Mucosa of descending colon (tissue), 3 donors: ENCODE data around the gene FBXW11. TPM values are rescaled to one million over a fixed set of nuclear protein-coding genes. Genes with fewer than 3 reads are reported as not detected.
"Not testable (repeated sequence)": the region's sequence is repeated elsewhere in the genome, so short reads cannot be mapped to it uniquely, and the experiment has no call there.

Experiments used
- ATAC-seq: fragments of 200-7000 bp; cut with Tn5 transposase; one replicate; pipeline ENCODE4 v1.9.1; 2020; ENCODE audit warnings: mild to moderate bottlenecking, moderate library complexity
- DNase-seq, 3 donors: peaks; one replicate each; pipeline ENCODE4 v3.0.0-alpha.2; 2020
- H3K36me3 ChIP-seq: fragments of 200-600 bp; one replicate; pipeline ENCODE4 v1.8.0; 2021; ENCODE audit warnings: low read depth, mild to moderate bottlenecking
- H3K4me1 ChIP-seq: fragments of 200-600 bp; one replicate; pipeline ENCODE4 v1.8.0; 2021; ENCODE audit warnings: low read depth, mild to moderate bottlenecking
- H3K4me3 ChIP-seq: fragments of 200-600 bp; one replicate; pipeline ENCODE4 v1.8.0; 2021; ENCODE audit warnings: mild to moderate bottlenecking
- H3K9me3 ChIP-seq: fragments of 200-600 bp; one replicate; pipeline ENCODE4 v1.8.0; 2021; ENCODE audit warnings: mild to moderate bottlenecking
- intact Hi-C, 2 donors: fragments of 100-400 bp; cut with DNase I in 1 of 2; cut with micrococcal nuclease in 1 of 2; formaldehyde crosslinking; loops; one replicate each; pipeline versions ENCODE4 v1.11.0 to v1.11.1; 2022; cut with DNase I, micrococcal nuclease
- total RNA-seq, 3 donors: library from RNA; stranded (reverse); fragmentation: NEBNext Ultra II Directional in 2 of 3; extraction: Animal tissue kit (Norgen Biotek cat#: 25700) in 2 of 3; gene quantifications; one replicate each; pipeline versions ENCODE4 v1.2.1 to v1.2.4, GENCODE V29; 2021 to 2023
- TF ChIP-seq, protein P1 (sequence below): fragments of 200-600 bp; IDR thresholded peaks from one replicate; pipeline ENCODE4 v1.8.0; 2022; ENCODE audit warnings: antibody characterized with exemption, mild to moderate bottlenecking
- donor health status: DM: no; HTN: no; CAD: no; lungs with moderate emphysema.
- donor health status: DM: no; HTN: no; CAD: no.
- donor health status: DM: no; HTN: yes; CAD: no.

The FBXW11 gene
- total RNA-seq, 3 donors from 2014 or later: 37.2 to 50.2 (median 39.5) TPM

DNA sequence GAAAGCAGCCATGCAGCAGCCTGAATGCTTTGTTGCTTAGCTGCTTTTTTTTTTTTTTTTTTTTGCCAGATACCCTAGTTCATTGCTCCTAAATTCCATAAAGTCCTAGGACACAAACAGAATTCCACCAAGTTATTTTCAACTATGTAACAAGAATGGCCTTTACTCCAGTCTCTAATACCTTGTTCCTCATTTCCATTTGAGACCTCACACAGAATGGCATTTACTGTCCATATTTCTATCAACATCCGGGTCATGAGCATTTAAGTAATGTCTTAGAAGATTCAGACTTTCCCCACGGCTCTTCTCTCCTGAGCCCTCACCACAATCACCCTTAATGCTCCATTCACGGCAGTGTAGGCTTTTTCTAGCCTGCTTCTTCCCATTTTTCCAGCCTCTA is 31.7 kb upstream of the FBXW11 start:
- H3K4me3 ChIP-seq: no peak overlapping the region
- H3K36me3 ChIP-seq: no peaks in the 10 kb centered on the region
- DNase-seq (no peak), ATAC-seq (no peak)
- intact Hi-C loops: no loop called here
- TF ChIP-seq, protein P1, sequence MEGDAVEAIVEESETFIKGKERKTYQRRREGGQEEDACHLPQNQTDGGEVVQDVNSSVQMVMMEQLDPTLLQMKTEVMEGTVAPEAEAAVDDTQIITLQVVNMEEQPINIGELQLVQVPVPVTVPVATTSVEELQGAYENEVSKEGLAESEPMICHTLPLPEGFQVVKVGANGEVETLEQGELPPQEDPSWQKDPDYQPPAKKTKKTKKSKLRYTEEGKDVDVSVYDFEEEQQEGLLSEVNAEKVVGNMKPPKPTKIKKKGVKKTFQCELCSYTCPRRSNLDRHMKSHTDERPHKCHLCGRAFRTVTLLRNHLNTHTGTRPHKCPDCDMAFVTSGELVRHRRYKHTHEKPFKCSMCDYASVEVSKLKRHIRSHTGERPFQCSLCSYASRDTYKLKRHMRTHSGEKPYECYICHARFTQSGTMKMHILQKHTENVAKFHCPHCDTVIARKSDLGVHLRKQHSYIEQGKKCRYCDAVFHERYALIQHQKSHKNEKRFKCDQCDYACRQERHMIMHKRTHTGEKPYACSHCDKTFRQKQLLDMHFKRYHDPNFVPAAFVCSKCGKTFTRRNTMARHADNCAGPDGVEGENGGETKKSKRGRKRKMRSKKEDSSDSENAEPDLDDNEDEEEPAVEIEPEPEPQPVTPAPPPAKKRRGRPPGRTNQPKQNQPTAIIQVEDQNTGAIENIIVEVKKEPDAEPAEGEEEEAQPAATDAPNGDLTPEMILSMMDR: no peak
- H3K4me1 ChIP-seq: no peaks in the 10 kb centered on the region
- H3K9me3 ChIP-seq: no peaks in the 10 kb centered on the region

DNA sequence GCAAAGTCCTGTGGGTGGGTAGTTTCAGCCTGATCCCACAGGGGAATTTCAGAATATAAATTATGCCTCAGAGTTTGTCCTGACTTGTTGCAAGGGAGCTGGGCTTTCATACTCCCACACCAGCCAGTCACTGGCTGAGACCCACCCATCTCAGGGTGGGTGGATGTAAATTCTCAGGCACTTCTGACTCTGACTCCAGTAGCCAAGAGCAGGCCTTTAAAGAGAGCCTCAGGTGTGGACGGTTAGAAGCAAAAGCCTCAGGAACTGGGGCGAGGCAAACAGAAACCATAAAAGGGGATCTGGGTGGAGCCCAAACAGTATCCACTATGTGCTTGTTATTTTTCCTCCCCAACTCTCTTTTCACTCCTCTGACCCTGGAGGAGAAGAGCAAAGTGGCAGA is 28.6 kb upstream of the FBXW11 start:
- peak; percentile 40 for ATAC-seq

DNA sequence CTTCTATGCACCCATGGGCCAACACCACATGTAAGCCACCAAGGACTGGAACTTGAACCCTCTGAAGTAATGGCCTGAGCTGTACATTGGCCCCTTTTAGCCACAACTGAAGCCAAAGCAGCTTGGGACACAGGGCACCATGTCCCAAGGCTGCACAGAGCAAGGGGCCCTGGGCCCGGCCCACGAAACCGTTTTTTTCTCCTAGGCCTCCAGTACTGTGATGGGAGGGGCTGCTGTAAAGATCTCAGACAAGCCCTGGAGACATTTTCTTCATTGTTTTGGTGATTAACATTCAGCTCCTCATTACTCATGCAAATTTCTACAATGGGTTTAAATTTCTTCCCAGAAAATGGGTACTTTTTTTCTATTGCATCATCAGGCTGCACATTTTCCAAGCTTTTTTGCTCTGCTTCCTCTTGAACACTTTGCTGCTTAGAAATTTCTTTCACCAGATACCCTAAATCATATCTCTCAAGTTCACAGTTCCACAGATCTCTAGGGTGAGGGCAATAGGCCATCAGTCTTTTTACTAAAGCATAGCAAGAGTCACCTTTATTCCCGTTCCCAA is 25.5 kb upstream of the FBXW11 start:
- TF ChIP-seq, protein P1: no peak
- ATAC-seq (no peak), DNase-seq (no peak)
- Histone ChIP-seq H3K4me1 (no peaks in the 10 kb centered on the region), H3K4me3 (no peak overlapping the region), H3K36me3 (no peaks in the 10 kb centered on the region), H3K9me3 (no peaks in the 10 kb centered on the region)
- intact Hi-C loops: no loop called here

More for the DNA sequence above, 28.6 kb upstream of the FBXW11 start:
- H3K36me3 ChIP-seq: no peaks in the 10 kb centered on the region
- H3K4me1 ChIP-seq: no peaks in the 10 kb centered on the region
- intact Hi-C loops: no loop called here
- TF ChIP-seq, protein P1: no peak
- no peak overlapping the region for H3K4me3 ChIP-seq
- DNase-seq: no peak
- no peaks in the 10 kb centered on the region for H3K9me3 ChIP-seq

GRCh38 chr5:172029876-172030275 is 23.4 kb upstream of the FBXW11 start:
- no peak for ATAC-seq
- H3K9me3 ChIP-seq: no peaks in the 10 kb centered on the region
- intact Hi-C loops: no loop called here
- H3K4me1 ChIP-seq: no peaks in the 10 kb centered on the region
- no peak overlapping the region for H3K4me3 ChIP-seq
- no peaks in the 10 kb centered on the region for H3K36me3 ChIP-seq
- DNase-seq: no peak
- TF ChIP-seq, protein P1: no peak

GRCh38 chr5:172028167-172028566 is 21.7 kb upstream of the FBXW11 start:
- intact Hi-C loops: no loop called here
- no peaks in the 10 kb centered on the region for H3K4me1 ChIP-seq
- no peaks in the 10 kb centered on the region for H3K36me3 ChIP-seq
- no peaks in the 10 kb centered on the region for H3K9me3 ChIP-seq
- H3K4me3 ChIP-seq: no peak overlapping the region
- TF ChIP-seq, protein P1: no peak
- no peak for DNase-seq
- no peak for ATAC-seq

DNA sequence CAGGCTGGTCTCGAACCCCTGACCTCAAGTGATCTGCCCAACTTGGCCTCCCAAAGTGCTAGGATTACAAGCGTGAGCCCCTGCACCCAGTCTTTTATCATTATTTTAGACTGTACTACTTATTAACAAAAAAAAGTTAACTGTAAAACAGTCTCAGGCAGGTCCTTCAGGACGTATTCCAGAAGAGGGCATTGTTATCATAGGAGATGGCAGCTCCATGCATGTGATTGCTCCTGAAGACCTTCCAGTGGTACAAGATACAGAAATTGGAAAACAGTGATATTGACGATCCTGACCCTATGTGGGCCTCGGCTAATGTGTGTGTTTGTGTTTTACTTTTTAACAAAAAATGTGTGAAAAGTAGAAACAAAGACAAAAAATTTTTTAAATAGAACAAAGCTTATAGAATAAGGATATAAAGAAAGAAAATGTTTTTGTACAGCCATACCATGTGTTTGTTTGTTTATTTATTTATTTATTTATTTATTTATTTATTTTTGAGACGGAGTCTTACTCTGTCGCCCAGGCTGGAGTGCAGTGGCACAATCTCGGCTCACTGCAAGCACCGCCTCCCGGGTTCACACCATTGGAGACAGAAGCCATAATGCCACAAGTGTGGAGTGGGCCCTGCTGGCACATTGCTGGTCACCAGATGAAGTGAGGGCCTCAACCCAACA is 13.8 kb upstream of the FBXW11 start:
- H3K36me3 ChIP-seq, intact Hi-C loops, DNase-seq, H3K4me3 ChIP-seq, H3K4me1 ChIP-seq, ATAC-seq, H3K9me3 ChIP-seq: not testable (repeated sequence)
